RCC 7860 (cell line): Measurements from ENCODE around the gene LIN28B.
"Not testable (repeated sequence)": the region's sequence is repeated elsewhere in the genome, so short reads cannot be mapped to it uniquely, and the experiment has no call there.

Source experiments
- DNase-seq: peaks from one replicate; pipeline ENCODE4 v3.0.0-alpha.2; 2015; ENCODE audit warnings: low spot score
- FAIRE-seq: peaks from 2 replicates; lab custom pipeline; 2012; peaks lifted over from hg19 to GRCh38; lab: Jason Lieb, UNC

LIN28B gene

DNA sequence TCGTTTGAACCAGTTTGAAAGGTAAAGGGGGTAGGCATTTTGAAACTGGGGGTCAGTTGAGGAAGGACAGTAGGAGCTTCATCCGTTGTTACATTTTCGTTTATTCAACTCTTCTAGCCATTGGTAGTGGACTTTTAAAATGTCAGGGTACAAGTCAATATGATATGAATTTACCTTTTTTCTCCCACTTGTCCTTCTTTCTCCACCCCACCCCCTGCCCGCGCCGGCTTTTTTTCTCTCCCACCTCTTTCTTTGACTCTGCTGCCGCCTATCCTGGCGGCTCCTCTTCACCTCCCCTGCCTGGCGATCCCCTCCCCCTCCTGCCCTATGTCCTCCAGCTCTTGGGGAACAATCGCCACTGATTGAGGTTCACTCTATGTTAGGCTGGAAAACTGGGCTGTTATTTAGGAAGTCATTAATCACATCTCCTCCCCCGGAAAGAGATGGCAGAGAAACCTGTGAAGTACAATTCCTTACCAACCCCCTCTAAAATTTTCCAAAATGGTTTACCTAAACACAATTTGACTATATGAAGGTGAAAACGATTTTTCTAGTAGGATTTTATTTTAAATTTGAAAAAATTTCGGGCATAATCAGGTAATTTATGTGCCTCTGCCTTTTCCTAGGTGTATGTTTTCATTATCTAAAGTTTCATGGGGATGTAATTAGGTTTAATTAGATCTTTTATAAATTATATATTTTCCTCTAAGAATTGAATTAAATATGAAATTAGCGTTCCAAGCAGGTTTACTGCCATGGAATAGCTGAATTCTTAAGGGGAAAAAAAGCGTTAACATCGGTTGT is 778 bp upstream of the LIN28B start:
- no peak for FAIRE-seq
- DNase-seq = no peak

DNA sequence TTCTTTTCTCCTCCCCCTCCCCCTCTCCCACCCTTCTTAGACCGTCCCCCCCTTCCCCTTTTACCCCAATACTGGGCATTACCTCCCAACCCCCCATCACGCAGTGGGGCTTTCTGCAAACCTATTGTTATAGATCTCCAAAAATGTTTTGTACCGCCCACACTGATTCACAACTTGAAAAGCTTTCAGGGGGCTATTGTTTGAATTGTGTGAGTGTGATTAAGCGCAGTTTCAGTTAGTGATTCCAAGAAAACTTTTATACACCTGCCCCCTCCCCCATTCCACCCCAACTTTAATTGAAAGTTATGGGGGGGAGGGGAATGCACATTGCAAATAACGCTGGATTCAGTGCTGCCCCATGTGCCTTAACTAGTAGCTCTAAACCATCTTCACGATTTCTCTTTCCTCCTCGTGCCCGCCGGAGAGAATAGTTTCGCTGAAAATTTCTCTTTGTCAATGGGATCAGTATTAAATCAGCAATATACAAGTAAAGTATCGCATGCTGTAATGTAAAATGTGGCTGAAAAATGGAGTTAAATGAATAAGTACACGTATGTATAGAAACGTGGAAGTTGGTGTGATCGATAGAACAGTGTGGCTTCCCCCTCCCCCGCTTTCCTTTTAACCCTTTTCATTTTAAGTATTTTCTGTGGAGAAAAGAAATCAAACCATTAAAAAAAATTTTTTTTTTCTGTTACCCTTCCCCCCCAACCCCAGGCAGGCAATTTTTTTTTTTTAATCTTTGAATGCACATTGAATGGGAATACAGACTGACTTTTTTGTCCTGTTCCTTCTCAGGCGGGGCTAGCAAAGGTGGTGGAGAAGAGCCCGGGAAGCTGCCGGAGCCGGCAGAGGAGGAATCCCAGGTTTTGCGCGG is 632 bp downstream of the LIN28B start:
- no peak for DNase-seq
- FAIRE-seq = no peak

DNA sequence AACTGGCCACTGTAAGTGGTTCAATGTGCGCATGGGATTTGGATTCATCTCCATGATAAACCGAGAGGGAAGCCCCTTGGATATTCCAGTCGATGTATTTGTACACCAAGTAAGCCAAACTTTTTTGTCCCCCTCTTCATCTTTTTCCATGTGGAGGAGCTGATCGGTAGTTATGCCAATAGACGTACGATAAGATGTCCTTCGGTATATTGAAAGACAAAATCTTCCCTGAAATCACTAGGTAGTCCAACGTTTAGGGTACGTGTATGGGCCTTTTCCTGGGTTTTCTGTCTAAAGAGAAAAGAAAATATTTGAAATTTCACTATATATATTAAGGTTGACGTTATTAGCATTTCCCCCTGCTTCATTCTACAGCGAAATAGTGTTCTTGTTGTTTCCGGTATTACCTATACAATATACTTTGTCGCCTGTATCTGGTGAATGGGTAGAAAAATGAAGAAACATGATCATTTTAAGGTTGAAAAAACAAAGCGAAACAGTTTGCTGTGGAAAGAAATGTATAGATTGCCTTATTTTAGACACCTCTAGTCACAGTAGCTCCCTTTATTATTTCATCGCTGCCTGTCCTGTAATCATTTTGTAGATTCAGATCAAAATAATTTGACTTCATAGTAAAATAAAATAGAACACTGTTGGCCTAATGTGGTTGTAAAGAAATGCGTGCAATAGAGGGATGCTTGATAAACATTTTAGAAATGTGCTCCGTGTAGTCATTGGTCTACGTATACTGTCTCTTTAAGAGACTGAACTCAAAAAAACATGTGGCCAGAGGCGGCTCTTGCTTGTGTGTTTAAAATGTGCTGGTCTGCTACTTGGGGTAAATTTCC is 1.5 kb downstream of the LIN28B start:
- no peak for DNase-seq
- no peak for FAIRE-seq

DNA sequence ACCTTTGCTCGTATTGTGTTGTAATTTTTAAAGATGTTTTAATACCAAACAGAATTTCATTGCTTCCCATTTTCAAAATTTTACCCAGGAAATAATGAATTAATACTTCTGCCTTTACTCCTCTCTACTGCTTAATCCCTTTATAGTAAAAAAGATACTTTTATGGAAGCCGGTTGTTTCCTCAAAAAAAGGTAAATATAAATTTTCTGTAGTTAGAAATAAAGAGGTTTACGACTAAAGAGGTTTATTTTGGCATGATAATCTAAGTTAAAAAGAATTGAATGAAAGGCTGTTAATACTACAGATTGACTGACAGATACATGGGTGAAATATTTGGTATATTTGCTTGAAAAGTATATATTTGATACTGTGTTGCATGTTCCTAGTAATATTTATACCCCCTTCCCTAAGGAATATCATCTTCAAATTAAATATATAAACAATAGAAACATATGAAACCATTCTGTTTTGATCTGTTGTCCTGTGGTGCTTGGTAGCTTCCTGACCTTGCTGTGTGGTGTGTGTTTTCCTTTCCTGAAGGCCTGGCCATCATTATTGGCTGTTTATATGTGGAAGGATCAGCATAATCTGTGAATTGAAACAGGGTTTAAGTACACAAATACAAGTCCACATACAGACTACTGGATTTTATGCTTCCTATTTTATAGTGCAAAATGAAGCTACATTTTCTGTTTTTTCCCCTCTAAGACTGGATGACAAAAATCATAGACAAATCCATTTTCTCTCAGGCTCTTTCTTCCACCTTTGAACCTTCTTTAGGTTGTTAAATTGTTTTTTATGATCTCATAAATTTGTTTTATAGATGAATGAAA is 2.3 kb downstream of the LIN28B start:
- FAIRE-seq = no peak

GRCh38 chr6:104969108-104969507 is 12.2 kb downstream of the LIN28B start:
- FAIRE-seq = no peak

More for the DNA sequence above, 2.3 kb downstream of the LIN28B start:
- no peak for DNase-seq

DNA sequence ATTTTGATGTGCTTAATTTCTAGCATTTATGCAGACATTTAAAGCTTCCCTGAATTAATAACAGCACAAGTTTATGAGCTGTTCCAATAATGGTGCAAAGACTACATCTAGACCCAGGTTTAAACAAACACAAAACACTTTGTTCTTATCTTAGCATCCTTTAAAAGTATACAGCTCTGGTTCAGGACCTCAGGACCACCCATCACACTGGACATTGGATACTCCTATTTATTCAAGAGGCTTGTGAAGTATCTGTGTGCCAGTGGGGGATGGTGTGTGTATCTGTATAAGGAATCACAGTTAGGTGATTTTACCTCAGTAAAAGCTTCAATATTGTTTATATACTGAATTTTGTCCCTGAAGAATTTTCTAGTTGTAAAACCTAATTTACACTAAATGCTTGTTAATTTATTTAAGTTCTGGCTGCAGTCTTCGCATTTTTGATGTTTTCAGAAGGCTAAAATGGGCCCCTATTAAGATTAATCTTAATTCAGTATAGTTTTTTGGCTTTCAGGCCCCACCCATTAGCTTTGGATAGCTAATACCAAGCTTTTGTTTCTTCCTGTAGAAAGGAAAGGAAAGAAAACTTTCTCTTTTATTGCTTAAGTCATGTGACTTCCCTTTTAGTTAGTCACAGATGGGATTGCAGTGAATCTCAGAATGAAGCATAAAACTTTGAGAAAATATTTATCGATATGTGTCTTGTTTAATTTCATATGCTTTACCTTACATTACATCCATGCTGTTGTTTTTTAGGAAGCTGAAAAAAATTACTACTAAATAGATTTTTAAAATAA is 13.1 kb downstream of the LIN28B start:
- FAIRE-seq (no peak), DNase-seq (no peak)

More at GRCh38 chr6:104969108-104969507, 12.2 kb downstream of the LIN28B start:
- no peak for DNase-seq

GRCh38 chr6:104973404-104973803 is 16.5 kb downstream of the LIN28B start:
- DNase-seq (no peak), FAIRE-seq (no peak)

- DNase-seq = no peak
- FAIRE-seq = no peak
Observed at GRCh38 chr6:104983296-104983695, 26.4 kb downstream of the LIN28B start.

- FAIRE-seq (no peak), DNase-seq (no peak)
Observed at GRCh38 chr6:104983776-104984175, 26.9 kb downstream of the LIN28B start.

- no peak for DNase-seq
- FAIRE-seq = no peak
Observed at GRCh38 chr6:104984831-104985230, 27.9 kb downstream of the LIN28B start.

- FAIRE-seq = not testable (repeated sequence)
Observed at GRCh38 chr6:104985875-104986274, 29.0 kb downstream of the LIN28B start.

GRCh38 chr6:104986625-104987024 is 29.7 kb downstream of the LIN28B start:
- FAIRE-seq = no peak
- no peak for DNase-seq

More at GRCh38 chr6:104985875-104986274, 29.0 kb downstream of the LIN28B start:
- DNase-seq = not testable (repeated sequence)

GRCh38 chr6:104987218-104987617 is 30.3 kb downstream of the LIN28B start:
- FAIRE-seq (no peak), DNase-seq (no peak)

GRCh38 chr6:104990085-104990484 is 33.2 kb downstream of the LIN28B start:
- no peak for FAIRE-seq
- no peak for DNase-seq

DNA sequence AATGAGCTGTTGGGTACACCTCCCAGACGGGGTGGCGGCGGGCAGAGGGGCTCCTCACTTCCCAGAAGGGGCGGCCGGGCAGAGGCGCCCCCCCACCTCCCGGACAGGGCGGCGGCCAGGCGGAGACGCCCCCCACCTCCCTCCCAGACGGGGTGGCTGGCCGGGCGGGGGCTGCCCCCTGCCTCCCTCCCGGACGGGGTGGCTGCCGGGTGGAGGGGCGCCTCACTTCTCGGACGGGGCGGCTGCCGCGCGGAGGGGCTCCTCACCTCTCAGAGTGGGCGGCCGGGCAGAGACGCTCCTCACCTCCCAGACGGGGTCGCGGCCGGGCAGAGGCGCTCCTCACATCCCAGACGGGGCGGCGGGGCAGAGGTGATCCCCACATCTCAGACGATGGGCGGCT is 34.2 kb downstream of the LIN28B start:
- not testable (repeated sequence) for FAIRE-seq

DNA sequence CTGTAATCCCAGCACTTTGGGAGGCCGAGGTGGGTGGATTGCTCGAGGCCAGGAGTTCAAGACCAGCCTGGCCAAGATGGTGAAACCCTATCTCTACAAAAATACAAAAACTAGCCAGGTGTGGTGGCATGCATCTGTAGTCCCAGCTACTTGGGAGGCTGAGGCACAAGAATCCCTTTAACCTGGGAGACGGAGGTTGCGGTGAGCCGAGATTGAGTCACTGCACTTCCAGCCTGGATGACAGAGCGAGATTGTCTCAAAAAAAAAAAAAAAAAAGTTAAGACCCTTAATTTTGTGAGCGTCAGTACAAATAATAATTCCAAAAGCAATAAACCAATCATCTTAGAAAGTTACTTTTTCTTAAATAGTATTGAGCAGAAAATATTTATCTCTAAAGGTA is 36.7 kb downstream of the LIN28B start:
- DNase-seq, FAIRE-seq: not testable (repeated sequence)

More for the DNA sequence above, 34.2 kb downstream of the LIN28B start:
- not testable (repeated sequence) for DNase-seq

GRCh38 chr6:104995989-104996617 is 39.2 kb downstream of the LIN28B start:
- DNase-seq = no peak

GRCh38 chr6:105001063-105001462 is 44.2 kb downstream of the LIN28B start:
- DNase-seq (no peak), FAIRE-seq (no peak)

More at GRCh38 chr6:104995989-104996617, 39.2 kb downstream of the LIN28B start:
- FAIRE-seq = no peak
